ENCODE data around the gene PITPNM3.
"Not testable (repeated sequence)": the region's sequence is repeated elsewhere in the genome, so short reads cannot be mapped to it uniquely, and the experiment has no call there.

PITPNM3 gene

GRCh38 chr17:6502142-6502541 lies 54.2 kb downstream of the PITPNM3 start:
- no peak for FAIRE-seq
- DNase-seq (ENCODE audit: low spot score), result no peak

- FAIRE-seq (no peak), DNase-seq (ENCODE audit: low spot score) (no peak)
These were observed 55.0 kb downstream of the PITPNM3 start for GRCh38 chr17:6501359-6501758.

- DNase-seq (ENCODE audit: low spot score) (no peak), FAIRE-seq (no peak)
These were observed 57.3 kb downstream of the PITPNM3 start for GRCh38 chr17:6498901-6499540.

- no peak for FAIRE-seq
- DNase-seq (ENCODE audit: low spot score), result no peak
These were observed 58.0 kb downstream of the PITPNM3 start for GRCh38 chr17:6498356-6498755.

GRCh38 chr17:6497496-6498221 lies 58.7 kb downstream of the PITPNM3 start:
- DNase-seq (ENCODE audit: low spot score), result no peak
- FAIRE-seq, result no peak

- DNase-seq (ENCODE audit: low spot score), result no peak
- no peak for FAIRE-seq
These were observed 59.5 kb downstream of the PITPNM3 start for GRCh38 chr17:6496640-6497441.

GRCh38 chr17:6496116-6496481 lies 60.3 kb downstream of the PITPNM3 start:
- no peak for DNase-seq (ENCODE audit: low spot score)

GRCh38 chr17:6495450-6496115 lies 60.8 kb downstream of the PITPNM3 start:
- no peak for FAIRE-seq

More at GRCh38 chr17:6496116-6496481, 60.3 kb downstream of the PITPNM3 start:
- no peak for FAIRE-seq

GRCh38 chr17:6494239-6494941 lies 62.0 kb downstream of the PITPNM3 start:
- FAIRE-seq, result no peak

More at GRCh38 chr17:6495450-6496115, 60.8 kb downstream of the PITPNM3 start:
- no peak for DNase-seq (ENCODE audit: low spot score)

GRCh38 chr17:6492892-6493674 lies 63.3 kb downstream of the PITPNM3 start:
- no peak for FAIRE-seq
- DNase-seq (ENCODE audit: low spot score), result no peak

More at GRCh38 chr17:6494239-6494941, 62.0 kb downstream of the PITPNM3 start:
- no peak for DNase-seq (ENCODE audit: low spot score)

GRCh38 chr17:6491071-6491700 lies 65.2 kb downstream of the PITPNM3 start:
- DNase-seq (ENCODE audit: low spot score) (no peak), FAIRE-seq (no peak)

- FAIRE-seq (no peak), DNase-seq (ENCODE audit: low spot score) (no peak)
These were observed 67.3 kb downstream of the PITPNM3 start for GRCh38 chr17:6489016-6489550.

- FAIRE-seq, result no peak
- DNase-seq (ENCODE audit: low spot score), result no peak
These were observed 68.3 kb downstream of the PITPNM3 start for GRCh38 chr17:6488008-6488539.

- no peak for FAIRE-seq
- no peak for DNase-seq (ENCODE audit: low spot score)
These were observed 68.9 kb downstream of the PITPNM3 start for GRCh38 chr17:6487251-6488007.

- FAIRE-seq (no peak), DNase-seq (ENCODE audit: low spot score) (no peak)
These were observed 70.5 kb downstream of the PITPNM3 start for GRCh38 chr17:6485646-6486412.

- FAIRE-seq (no peak), DNase-seq (ENCODE audit: low spot score) (no peak)
These were observed 72.8 kb downstream of the PITPNM3 start for GRCh38 chr17:6483507-6483906.

GRCh38 chr17:6482796-6483195 lies 73.6 kb downstream of the PITPNM3 start:
- DNase-seq (ENCODE audit: low spot score); FAIRE-seq: not testable (repeated sequence)

GRCh38 chr17:6482105-6482455 lies 74.3 kb downstream of the PITPNM3 start:
- FAIRE-seq, result no peak
- no peak for DNase-seq (ENCODE audit: low spot score)

Measured in RCC 7860 (cell line).